ENCODE data around the gene TPRKB.
"Not testable (repeated sequence)": the region's sequence is repeated elsewhere in the genome, so short reads cannot be mapped to it uniquely, and the experiment has no call there.

The TPRKB gene

DNA sequence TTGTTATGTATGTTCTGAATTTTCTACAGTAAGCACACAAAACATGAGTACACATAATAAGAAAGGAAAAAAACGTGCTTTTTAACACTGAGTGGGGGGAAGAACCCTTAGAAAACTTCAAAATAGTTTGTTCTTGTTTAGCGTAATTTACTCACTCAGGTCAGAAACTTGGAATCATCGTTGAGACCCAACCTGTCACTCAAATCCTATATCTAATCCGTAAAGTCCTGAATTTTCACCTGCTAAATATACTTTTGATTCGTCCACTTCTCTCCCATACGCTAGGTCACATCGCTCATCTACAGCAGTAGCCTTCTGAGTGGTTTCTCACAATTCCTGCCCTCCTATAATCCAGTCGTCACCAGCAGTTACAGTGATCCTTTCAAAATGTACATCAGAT, 767 bp downstream of the TPRKB start:
- no peak for DNase-seq

DNA sequence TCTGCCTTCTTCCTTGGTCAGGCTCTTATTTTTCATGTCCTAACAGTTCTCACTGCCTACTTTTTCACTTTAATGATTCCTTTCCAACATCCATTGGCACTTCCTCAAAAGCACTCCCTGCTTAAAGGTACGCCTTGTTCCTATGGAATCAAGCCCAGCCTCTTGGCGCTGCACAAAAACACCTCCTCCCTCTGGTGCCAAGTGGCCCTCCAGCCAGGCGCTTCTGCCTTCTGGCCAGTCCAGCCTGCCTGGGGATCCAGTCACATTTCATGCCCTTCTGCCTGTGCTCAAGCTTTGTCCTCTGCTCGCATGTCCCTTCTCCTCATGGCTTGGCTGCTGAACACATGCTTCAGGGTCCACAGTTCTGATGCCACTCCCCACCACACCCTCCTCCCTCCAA, 6.3 kb downstream of the TPRKB start:
- DNase-seq: no peak

DNA sequence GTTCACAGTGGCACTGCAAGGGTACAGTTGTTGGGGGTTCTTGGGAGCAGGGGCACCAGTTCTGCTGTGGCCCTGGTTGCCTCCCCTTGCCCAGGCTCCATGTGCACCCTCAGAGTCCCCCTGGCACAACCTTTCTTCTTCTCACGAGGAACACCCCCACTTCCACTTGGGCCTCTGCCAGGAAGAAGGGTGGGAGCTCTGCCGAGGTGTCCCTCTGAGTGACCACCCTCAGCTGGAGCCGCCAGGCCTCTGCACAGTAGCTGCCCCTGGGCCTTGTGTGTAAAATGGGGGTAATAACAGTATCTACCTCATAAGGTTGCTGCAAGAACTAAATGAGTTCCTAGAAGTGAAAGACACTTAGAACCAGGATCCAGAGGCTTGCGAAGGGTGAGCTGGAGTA, 8.4 kb downstream of the TPRKB start:
- DNase-seq: no peak

DNA sequence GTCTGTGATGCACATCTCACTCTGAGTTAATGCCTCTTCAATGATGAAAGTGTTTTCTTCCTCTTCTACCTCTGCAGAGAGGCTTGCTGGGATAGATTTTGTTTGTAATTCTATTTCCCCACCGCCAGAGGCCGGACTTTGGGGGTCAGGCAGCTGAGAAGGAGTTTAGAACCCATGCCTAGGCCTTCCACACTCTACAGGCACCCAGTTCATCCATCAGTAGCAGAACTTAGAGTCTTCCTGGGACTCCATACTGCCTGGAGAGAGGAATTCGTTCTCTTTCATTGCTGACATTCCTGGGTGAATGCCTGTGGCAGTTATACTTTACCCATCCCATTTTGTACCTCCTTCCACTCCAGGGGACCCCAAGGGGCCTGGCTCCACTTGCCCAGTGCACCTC, 9.1 kb downstream of the TPRKB start:
- no peak for DNase-seq

DNA sequence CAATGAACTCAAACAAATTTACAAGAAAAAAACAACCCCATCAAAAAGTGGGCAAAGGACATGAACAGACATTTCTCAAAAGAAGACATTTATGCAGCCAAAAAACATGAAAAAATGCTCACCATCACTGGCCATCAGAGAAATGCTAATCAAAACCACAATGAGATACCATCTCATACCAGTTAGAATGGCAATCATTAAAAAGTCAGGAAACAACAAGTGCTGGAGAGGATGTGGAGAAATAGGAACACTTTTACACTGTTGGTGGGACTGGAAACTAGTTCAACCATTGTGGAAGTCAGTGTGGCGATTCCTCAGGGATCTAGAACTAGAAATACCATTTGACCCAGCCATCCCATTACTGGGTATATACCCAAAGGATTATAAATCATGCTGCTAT, 10.5 kb downstream of the TPRKB start:
- DNase-seq: not testable (repeated sequence)

DNA sequence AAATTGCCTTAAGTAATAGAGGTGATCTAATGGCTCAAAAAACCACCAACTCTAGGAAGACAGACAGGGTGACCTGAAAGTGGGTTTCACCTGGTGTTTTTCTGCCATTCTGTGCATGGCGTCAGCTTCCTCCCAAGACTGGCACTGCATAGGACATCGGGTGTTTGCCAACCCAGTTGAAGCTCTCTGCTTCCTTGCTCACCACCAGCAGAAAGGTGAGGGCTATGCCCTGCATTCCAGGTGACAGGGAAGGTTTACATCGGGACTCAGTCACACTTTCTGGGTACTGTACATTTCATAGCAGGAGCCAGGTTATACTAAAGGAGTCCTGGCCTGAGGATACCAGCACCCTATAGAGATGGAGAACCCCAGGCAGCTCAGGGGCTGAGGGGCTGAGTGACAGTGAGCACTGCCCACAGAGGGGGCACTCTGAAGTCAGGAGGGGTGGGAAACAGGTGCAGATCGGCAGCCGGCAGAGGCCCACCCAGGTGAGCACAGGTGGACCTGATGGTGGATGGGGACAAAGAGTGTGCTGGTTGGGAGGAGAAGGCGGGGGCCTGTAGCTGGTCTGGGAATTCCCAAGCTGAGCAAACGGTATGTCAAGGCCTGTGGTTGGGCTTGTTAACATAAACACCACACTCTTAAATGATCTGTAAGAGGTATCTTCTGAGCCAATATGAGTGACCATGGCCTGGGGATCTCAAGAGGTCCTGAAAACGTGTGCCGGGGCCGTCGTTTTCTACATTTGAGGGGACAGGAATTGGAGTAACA, 18.1 kb downstream of the TPRKB start:
- no peak for DNase-seq

DNA sequence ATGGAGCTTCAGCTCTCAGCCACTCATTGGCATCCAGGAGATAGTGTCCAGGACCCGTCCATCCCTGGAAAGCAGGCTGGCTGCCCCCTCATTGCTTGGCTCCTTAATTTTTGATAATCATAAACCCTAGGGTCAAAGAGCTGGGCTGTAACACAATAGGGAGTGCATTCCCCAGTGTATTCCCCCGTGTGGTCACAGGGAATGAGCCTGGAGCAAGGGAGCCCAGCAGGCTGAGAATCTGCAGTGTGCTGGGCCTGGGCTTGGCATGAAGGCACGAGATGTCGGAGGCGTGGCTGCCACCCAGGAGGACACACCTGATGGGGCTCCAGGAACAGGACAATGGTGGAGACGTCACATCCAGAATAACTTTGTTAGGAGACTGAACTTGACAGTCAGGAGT, 18.7 kb downstream of the TPRKB start:
- DNase-seq: no peak

DNA sequence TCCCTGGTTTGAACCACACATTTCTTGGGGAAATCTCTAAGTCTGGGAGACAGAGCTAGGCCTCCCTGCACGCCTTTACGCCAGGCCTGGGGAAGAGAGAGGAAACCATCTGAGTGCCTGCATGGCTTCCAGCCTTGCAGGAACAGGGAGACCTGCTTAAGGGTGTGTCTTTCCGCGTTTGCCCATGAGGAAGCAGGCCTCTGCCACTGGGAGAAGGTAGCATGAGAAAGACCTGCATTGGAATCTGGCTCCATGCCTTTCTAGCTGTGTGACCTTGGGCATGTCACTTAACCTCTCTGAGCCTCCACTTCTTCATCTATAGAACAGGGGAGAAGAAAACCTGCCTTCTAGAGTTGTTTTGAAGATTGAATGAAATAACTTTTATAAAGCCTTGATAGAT, 19.4 kb downstream of the TPRKB start:
- DNase-seq: not testable (repeated sequence)

DNA sequence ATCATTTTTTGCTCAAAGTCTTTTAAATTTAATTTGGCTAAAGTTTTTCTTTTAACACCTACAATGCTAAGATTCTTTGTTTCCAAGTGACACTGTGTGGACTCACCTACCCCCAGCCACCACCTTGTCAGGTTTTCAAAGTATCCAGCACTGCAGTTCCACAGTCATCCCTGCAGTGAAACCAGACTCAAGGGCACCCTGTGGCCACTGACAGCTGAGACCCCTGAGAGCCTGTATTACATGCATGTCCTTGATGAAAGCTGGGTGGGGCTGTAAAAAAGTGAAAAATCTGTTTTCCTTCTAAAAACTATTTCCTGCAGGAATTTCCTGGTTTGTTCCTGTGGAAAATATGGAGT, 19.9 kb downstream of the TPRKB start:
- no peak for DNase-seq

DNA sequence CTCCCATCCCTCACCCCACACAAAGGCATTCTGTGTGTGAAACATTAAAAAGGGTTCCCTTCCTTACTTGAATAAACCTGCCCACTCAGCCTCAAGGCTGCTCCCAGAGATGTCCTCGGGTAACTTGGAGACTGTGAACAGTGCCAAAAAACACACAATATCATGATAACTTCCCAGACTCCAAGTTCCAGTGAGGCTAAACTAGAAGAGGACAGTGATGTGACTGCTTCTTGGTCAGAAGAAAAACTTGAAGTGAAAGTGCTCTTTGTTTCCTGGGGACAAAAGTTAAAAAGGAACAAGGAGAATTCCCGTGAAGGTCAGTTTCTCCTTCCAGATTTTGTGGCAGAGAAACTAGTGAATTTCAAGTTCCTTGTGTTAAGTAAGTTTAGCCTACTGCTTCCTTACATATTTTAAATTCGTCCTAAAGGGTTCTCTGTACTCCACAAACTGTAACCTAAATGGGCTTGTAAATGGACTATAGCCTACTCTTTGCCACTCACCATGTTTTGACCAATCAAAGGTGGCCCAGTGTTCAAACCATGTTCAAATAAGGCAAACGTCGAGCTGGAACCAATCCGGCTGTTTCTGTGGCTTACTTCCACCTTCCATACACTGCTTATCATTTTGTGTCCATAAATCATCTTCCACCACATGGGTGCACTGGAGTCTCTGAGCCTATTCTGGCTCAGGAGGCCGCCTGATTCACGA, 20.4 kb downstream of the TPRKB start:
- DNase-seq: no peak

DNA sequence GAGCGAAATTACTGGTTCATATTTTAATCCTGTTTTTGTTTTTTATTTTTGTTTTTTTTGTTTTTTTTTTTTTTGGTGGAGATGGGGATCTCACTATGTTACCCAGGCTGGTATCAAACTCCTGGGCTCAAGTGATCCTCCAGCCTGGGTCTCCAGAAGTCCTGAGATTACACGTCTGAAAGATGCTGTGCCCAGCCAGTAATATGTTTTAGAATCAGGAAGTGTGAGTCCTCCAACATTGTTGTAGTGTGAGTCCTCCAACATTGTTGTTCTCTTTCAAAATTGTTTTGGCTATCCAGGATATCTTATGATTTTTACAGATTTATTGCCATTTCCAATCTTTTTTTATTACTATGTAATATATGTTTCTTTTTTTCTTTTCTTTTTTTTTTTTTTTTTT, 23.1 kb downstream of the TPRKB start:
- no peak for DNase-seq

DNA sequence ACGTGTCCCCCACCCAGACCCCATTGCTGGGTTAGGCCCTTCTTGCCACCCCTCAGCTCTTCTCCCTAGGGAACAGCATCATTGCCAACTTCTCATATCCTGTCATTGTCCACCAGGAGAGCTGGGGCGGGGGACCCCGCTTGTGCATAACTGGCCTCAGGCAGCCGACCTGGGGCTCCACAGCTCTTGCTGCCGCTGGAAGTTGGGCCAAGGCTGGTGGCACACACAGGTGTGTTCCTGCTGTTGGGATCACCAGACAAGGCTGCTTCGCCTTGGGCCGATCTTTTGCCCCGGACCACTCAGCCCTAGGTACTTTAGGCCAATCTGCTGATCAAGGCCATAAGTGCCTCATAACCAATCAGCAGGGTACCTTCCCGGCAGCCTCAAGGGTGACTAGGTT, 28.6 kb downstream of the TPRKB start:
- DNase-seq: no peak

DNA sequence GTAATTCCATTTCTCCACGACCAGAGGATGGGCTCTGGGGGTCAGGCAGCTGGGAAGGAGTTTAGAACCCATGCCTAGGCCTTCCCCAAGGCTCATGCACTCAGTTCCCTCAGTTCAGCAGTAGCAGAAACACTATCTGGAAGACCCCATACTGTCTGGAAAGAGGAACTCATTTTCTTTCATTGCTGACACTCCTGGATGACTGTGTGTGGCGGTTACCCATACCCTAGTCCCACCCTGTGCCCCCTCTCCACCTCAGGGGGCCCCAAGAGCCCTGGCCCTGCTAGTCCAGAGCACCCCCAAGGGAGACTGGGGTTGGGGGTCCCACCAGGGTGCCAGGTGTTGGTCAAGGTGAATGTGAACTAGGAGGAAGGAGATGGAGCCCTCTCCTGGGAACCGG, 29.5 kb downstream of the TPRKB start:
- no peak for DNase-seq

DNA sequence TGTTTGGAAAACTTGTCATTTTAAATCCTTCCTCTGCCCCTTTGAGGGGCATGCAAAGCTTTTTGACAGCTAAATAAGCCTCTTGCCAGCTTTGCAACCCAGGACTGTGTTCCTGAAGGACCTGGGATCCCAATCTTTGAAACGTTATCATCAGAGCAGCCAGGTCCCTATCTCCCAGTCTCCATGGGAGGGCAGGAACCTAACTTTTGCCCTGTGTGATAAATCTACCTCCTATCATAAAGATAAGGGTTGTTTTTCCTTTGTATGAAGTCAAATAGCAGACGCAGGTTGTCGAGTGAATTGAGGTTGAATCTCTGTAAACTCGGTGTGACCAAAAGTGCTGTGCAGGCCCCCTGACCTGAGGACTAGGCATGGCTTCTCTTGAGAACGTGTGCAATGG, 30.1 kb downstream of the TPRKB start:
- no peak for DNase-seq

DNA sequence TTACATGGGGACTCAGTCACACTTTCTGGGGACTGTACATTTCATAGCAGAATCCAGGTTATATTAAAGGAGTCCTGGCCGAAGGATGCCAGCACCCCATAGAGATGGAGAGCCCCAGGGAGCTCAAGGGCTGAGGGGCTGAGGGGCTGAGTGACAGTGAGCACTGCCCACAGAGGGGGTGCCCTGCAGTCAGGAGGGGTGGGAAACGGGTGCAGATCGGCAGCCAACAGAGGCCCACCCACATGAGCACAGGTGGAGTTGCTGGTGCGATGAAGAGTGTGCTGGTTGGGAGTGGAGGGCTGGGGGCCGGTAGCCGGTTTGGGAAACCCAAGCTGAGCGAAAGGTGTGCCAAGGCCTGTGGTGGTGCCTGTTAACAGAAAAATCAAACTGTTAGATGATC, 32.1 kb downstream of the TPRKB start:
- DNase-seq: no peak

DNA sequence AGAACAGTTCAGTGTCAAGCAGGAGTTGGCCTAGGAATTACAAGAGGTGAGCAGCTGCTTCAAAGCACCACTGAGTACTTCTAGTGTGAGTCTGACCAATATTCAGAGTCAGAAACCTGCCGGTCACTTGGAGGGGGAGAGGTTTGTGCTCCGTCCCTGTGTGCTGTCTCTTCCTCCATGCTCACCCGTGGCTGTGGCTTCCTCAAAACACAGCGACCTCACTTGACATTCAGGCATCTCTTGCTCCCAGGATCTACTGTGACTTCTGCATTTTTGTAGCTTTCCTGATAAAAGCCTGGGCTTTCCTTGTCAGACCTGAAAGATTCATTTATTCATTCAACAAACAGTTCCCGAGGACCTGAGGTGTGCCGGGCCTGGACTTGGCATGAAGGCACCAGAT, 32.9 kb downstream of the TPRKB start:
- DNase-seq: no peak

DNA sequence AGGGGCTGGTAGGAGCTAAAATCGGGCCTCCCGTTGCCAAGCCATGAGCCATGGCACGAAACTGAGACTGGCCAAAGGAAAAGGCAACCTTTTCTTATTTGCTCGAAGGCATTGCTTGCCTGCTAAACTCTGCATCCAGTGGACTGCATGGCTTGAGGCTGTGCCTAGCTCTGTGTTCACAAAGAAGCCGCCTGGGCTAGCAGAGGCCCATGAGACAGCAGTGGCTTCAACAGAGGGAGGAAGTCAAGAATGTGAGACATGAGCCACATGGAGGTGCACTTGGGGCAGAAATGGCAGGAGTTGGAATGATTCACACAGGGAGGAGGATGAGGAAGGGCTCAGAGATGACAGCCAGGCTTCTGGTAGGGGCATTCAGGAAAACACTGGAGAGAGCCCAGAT, 33.5 kb downstream of the TPRKB start:
- DNase-seq: no peak

DNA sequence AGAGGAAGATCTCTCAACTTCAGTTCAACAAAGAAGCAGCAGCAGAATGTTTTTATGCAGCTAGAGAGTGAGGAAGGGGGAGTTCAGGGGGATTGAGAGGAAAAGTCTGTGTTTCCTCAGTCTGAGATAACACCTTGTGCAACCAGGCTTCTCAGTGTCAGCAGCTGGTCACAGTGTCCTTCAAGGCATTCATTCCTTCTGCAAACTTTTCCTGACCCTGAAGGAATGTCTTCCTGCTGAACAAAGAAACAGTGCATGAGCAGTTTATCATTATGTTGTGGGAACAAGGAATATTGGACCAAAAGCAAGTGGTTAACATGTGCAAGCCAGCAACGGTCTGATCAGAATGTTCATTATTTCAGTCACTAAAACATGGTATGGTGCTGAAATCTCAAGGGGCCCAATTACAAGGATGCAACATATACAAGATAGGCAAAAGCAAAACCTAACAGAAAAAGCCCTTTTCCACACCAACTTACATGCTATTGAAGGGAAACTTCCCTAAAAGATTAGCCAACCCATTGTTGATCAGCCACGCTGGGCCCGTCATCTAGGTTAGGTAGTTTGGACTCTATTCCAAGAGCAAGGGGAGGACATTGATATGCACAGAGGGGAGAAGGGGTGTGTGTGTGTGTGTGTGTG, 34.2 kb downstream of the TPRKB start:
- DNase-seq: not testable (repeated sequence)

DNA sequence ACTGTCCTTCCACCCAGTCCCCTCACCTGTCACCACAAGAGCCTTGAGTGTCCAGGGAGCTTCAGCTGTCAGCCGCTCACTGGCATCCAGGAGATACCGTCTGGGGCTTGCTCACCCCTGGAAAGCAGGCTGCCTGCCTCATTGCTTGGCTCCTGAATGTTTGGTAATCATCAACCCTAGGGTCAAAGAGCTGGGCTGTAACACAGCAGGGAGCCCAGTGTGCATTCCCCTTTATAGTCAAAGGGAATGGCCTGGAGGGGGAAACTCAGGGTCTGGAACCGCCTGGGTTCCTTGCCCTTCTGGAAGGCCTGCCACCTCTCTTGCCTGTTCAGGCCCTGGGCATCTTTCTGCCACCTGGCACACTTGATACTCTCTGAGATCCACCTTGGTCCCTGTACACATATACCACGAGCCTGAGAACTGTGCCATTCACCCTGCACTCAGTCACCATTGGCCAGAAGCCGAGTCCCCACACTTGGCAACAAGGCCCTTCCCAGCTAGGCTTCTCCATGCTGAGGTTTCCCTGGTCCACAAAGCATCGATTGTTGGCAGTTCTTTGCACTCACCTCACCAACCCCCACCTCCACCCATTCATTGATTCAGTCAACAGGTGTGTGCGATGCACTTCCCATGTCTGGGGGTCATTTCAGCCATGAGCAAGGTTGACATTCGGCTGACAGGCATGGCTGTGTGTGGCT, 35.0 kb downstream of the TPRKB start:
- peak; percentile 24 for DNase-seq

DNA sequence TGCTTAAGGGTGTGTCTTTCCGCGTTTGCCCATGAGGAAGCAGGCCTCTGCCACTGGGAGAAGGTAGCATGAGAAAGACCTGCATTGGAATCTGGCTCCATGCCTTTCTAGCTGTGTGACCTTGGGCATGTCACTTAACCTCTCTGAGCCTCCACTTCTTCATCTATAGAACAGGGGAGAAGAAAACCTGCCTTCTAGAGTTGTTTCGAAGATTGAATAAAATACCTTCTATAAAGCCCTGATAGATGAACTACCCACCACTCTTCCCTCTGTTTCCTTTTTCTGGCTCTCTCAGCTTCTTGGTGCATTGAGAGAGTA, 35.7 kb downstream of the TPRKB start:
- DNase-seq: not testable (repeated sequence)

DNA sequence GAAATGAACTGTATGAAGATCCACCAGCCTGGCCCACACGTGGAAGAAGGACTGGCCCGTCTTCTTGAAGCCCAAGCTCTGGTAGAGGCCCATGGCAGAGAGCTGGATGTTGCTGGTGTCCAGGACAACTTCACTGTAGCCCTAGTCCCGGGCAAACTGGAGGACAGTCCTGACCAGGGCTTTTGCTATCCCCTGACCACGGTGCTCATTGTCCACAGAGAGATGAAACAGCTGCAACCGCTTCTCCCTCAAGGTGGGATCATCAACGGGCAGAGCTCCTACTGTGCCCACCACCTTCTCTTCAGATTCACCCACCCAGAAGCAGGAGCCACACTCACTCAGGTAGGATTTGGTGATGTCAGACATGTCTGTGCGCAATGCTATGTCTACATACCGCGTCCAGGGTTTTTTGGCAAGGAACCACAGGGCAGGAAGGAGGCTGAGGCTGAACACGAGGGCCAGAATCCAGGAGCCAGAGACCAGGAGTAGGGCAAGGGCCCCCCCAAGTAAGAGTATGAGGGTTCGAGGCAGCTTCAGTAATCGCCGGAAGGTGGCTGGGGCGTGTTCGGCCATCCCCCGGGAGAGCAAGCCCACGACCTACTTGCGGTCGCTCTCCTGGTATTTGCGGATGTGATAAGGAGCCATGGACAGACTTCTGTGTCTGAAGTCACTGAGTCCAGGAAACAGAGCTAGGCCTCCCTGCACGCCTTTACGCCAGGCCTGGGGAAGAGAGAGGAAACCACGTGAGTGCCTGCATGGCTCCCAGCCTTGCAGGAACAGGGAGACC, 36.3 kb downstream of the TPRKB start:
- DNase-seq: no peak

DNA sequence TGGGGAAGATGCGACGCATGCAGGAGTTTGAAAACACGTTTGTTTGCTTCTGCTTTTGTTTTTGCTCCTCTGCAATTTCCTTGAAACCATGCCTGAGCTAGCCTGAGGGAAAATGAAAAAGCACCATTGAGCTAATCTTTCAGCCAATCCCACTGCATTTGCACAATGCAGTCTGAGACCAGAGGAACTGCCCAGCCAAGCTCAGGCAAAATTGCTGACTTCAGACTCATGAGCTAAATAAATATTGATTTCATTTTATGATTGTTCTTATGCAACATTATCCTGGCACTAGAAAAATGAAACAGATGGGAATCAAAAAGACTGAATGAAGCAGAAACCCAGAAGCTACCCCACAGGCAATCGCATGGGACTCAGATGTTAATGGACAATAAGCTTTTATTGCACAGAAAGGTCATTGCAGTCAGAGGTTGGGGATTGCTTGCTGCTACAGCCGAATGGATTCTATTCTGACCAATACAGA, 37.0 kb downstream of the TPRKB start:
- DNase-seq: no peak

DNA sequence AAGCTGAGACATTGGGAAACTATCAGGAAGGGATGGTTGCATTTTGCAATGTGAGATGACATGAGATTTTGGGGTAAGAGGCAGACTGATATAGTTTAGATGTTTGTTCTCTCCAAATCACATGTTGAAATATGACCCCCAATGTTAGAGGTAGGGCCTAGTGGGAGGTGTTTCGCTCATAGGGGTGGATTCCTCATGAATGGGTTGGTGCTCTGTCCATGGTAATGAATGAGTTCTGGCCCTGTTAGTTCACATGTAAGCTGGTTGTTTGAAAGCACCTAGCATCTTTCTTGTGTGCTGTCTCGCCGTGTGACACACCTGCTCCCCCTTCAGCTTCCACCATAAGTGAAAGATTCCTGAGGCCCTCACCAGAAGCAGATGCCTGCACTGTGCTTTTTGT, 37.7 kb downstream of the TPRKB start:
- no peak for DNase-seq
